HCT116 (cell line): ENCODE measurements around the gene SNX22.

Source experiments
- MAX ChIP-seq: IDR thresholded peaks from 2 replicates; pipeline ENCODE4 v1.6.1; 2012
- POLR2A ChIP-seq: IDR thresholded peaks from 2 replicates; pipeline ENCODE4 v1.7.0; 2011; ENCODE audit warnings: borderline replicate concordance; ENCODE audit not compliant: insufficient read depth, insufficient read length; ENCODE audit errors: extremely low read depth
- POLR2AphosphoS5 ChIP-seq: IDR thresholded peaks from 2 replicates; pipeline ENCODE4 v1.6.1; 2011; ENCODE audit warnings: mild to moderate bottlenecking, low read depth, low read length, moderate library complexity
- REST ChIP-seq: IDR thresholded peaks from 2 replicates; pipeline ENCODE4 v1.6.1; 2012; ENCODE audit warnings: low read depth
- SIN3A ChIP-seq: IDR thresholded peaks from 2 replicates; pipeline ENCODE4 v1.6.1; 2012; ENCODE audit warnings: low read depth
- ZBTB33 ChIP-seq: IDR thresholded peaks from 2 replicates; pipeline ENCODE4 v1.6.1; 2011; ENCODE audit warnings: mild to moderate bottlenecking, low read length, moderate library complexity; ENCODE audit not compliant: insufficient replicate concordance; ENCODE audit errors: extremely low read depth
- ZNF274 ChIP-seq: fragments of 200-500 bp; sonication (Bioruptor generic); IDR thresholded peaks from 2 replicates; pipeline ENCODE4 v1.6.1; 2014; ENCODE audit warnings: mild to moderate bottlenecking, low read depth, low read length, inconsistent platforms
- TF ChIP-seq, protein P1 (sequence below), 3 experiments: fragments of 200-600 bp in 1 of 3; sonication (generic) in 1 of 3; IDR thresholded peaks in 2 of 3; conservative IDR thresholded peaks in 1 of 3; 2 replicates each; pipeline ENCODE4 v1.5.1; 2012 to 2017; ENCODE audit warnings: low read depth in 2 of 3, low read length in 2 of 3, antibody characterized with exemption in 1 of 3, borderline replicate concordance in 1 of 3, control low read depth in 1 of 3, mild to moderate bottlenecking in 1 of 3, mixed read lengths in 1 of 3, mixed run types in 1 of 3, moderate library complexity in 1 of 3; ENCODE audit not compliant: insufficient read depth in 1 of 3

DNA sequence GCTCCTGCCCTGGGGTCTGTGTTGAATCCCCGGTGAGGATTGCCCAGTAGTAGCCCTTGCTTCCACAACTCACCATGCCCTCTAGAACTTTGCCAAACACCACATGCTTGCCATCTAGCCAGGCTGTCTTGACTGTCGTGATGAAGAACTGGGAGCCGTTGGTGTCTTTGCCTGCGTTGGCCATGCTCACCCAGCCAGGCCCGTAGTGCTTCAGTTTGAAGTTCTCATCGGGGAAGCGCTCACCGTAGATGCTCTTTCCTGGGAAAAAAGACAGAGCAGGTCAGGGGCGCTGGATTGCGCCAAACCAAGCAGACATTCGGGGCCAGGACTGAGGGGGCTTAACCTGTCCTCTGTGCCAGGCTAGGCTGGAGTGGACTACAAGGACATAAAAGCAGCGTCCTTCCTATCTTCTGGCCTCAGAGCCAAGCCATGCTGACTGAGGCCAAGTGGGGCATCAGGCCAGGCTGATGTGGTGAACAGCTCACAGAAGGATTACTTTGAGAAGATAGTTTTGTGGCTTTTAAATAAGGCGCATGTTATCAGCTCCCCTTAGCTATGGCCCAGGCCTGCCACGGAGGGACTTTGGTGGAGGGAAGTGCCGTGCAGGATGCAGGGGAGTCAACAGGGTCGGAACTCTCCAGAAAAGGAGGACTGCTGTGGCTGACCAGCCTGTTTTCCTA lies 5.3 kb downstream of the SNX22 start:
- TF ChIP-seq, protein P1, sequence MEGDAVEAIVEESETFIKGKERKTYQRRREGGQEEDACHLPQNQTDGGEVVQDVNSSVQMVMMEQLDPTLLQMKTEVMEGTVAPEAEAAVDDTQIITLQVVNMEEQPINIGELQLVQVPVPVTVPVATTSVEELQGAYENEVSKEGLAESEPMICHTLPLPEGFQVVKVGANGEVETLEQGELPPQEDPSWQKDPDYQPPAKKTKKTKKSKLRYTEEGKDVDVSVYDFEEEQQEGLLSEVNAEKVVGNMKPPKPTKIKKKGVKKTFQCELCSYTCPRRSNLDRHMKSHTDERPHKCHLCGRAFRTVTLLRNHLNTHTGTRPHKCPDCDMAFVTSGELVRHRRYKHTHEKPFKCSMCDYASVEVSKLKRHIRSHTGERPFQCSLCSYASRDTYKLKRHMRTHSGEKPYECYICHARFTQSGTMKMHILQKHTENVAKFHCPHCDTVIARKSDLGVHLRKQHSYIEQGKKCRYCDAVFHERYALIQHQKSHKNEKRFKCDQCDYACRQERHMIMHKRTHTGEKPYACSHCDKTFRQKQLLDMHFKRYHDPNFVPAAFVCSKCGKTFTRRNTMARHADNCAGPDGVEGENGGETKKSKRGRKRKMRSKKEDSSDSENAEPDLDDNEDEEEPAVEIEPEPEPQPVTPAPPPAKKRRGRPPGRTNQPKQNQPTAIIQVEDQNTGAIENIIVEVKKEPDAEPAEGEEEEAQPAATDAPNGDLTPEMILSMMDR (IDR thresholded peaks at IDR 0.05 in 2 of 3, conservative IDR thresholded peaks at IDR 0.05 in 1 of 3; ENCODE audit: borderline replicate concordance in 1 of 3, insufficient read depth in 1 of 3, low read depth in 2 of 3, low read length in 2 of 3) = no peak
- TF ChIP-seq POLR2AphosphoS5 = no peak
- no peak for TF ChIP-seq ZBTB33
- no peak for TF ChIP-seq POLR2A
- no peak for TF ChIP-seq MAX
- no peak for TF ChIP-seq SIN3A
- no peak for TF ChIP-seq ZNF274
- TF ChIP-seq REST = no peak
